Astrocyte of the cerebellum (primary cell): Measurements from ENCODE around the gene EPDR1.
A peak's percentile ranks its signal among the peaks of the same experiment; 100 is the strongest.
"Not testable (repeated sequence)": the region's sequence is repeated elsewhere in the genome, so short reads cannot be mapped to it uniquely, and the experiment has no call there.

Experiments used
- DNase-seq: peaks from one replicate; pipeline ENCODE4 v3.0.0-alpha.2; 2011; ENCODE audit warnings: low read depth
- H3K4me3 ChIP-seq: 2 replicates; pipeline ENCODE4 v1.5.1; 2011; ENCODE audit warnings: mild to moderate bottlenecking, low read depth, low read length, moderate library complexity
- in situ Hi-C: cut with HindIII; loops from 2 replicates; pipeline ENCODE4 v1.10.0; 2017; ENCODE audit warnings: low sequenced_read_pairs
- TF ChIP-seq, protein P1 (sequence below): IDR thresholded peaks from 2 replicates; pipeline ENCODE4 v1.5.1; 2012; ENCODE audit warnings: low read length, low read depth, moderate library complexity, mild to moderate bottlenecking; ENCODE audit errors: missing control alignments

Gene EPDR1

DNA sequence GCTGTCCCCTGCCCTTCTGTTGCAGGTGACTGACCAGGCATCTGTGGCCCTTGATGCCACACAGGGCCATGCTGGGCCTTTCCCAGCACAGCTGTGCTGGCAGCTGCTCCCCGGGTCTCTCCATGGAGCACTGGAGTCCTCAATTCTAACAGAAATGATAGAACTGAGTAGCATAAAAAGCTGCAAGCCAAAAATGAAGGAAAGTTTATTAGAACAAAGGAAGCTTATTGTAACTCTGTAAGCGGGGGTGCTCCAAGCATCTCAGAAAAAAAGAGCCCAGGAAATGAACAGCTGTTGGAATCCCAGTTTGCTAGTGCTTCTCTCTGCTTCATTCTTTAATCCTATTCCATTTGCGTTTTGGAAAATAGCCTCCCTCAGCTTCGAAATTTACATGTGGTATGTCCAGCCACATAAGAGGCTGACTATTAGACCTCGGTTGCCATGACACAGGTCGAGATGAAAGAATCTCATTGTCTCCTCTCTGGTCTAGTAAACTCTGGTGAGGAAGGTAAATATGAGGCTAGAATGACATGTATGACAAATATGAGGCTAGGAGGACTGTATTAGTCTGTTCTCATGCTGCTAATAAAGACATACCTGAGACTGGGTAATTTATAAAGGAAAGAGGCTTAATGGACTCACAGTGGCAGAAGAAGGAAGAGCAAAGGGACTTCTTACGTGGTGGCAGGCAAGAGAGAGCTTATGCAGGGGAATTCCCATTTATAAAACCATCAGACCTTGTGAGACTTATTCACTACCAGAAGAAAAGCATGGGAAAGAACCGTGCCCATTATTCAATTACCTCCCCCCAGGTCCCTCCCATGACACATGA lies 23.7 kb downstream of the EPDR1 start:
- no peak for DNase-seq
- no peak overlapping the region for H3K4me3 ChIP-seq
- in situ Hi-C loops, result no loop called here
- TF ChIP-seq, protein P1, sequence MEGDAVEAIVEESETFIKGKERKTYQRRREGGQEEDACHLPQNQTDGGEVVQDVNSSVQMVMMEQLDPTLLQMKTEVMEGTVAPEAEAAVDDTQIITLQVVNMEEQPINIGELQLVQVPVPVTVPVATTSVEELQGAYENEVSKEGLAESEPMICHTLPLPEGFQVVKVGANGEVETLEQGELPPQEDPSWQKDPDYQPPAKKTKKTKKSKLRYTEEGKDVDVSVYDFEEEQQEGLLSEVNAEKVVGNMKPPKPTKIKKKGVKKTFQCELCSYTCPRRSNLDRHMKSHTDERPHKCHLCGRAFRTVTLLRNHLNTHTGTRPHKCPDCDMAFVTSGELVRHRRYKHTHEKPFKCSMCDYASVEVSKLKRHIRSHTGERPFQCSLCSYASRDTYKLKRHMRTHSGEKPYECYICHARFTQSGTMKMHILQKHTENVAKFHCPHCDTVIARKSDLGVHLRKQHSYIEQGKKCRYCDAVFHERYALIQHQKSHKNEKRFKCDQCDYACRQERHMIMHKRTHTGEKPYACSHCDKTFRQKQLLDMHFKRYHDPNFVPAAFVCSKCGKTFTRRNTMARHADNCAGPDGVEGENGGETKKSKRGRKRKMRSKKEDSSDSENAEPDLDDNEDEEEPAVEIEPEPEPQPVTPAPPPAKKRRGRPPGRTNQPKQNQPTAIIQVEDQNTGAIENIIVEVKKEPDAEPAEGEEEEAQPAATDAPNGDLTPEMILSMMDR, result no peak

DNA sequence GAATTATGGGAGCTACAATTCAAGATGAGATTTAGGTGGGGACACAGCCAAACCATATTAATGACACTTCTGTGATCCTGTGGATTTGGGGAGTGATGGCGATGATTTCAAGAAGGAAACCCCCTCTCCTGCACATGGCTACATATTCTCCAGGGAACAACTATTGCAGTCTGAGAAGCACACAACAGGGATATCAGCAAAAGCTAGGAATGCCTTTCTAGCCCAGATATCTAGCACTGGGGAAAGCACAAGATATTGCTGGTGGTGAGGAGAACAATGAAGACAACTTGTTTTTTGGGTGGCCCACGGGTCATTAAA lies 24.3 kb downstream of the EPDR1 start:
- TF ChIP-seq, protein P1, result no peak
- H3K4me3 ChIP-seq, result no peak overlapping the region
- DNase-seq, result no peak
- in situ Hi-C loops, result no loop called here

DNA sequence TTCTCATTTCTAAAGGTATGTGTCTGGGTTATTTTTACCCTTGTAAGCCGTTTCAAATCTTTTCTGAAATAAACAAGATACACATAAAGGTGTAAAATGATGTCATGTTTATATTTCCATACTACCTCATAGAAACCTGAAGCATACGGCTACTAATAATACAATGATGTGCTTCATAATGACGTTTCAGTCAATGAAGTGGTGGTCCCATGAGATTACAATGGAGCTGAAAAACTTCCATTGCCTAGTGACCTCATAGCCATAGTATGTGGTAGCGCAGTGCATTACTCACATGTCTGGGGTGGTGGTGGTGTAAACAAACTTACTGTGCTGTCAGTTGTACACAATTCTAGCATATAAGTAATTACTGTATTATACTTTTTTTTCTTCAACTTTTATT lies 24.9 kb downstream of the EPDR1 start:
- H3K4me3 ChIP-seq, result no peak overlapping the region
- TF ChIP-seq, protein P1, result no peak
- peak; percentile 43 for DNase-seq
- in situ Hi-C loops, result no loop called here

DNA sequence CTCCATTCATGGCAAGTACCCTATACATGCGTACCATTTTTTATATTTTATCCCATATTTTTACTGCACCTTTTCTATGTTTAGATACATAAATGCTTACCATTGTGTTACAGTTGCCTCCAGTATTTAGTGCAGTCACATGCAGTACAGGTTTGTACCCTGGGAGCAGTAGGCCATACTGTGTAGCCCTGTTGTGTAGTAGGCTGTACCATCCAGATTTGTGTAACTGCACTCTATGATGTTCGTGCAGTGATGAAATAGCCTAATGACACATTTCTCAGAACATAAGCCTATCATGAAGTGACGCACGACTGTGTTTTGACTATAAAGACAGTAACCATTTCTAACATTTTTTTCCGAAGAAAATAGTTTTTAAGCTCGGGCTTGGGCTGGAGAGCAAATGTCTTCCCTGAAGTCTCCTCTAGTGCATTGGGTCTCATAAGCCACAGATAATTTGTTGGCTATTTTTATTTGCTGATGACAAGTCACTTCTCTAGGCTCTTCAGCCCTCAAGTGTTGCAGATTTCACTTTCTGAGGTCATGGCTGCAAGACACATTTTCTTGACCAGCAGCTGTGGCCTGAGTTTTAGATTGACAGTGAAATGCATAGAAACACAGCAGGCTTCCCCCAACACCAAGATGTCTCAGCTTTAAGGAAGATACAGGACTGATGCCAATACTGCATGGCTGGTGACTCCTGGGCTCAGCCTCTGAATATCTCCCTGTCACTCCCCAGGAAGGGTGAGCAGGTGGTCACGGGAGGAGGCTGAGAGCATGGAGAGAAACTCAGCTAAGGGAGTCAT lies 26.9 kb downstream of the EPDR1 start:
- in situ Hi-C loops, result no loop called here
- no peak for DNase-seq
- TF ChIP-seq, protein P1, result no peak
- no peak overlapping the region for H3K4me3 ChIP-seq

DNA sequence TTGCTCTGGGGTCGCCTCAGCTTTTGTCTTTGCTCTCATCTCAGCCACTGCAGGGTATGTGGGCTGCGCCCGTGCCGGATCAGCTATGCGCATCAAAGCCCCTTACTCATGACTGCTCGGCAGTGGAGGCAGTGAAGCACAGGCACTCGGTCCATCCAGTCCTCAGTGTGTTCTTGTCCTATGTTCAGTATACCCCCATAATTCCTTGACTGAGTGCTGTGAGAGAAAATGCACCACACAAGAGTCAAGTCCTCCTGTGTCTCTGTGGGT lies 27.4 kb downstream of the EPDR1 start:
- in situ Hi-C loops, result no loop called here
- H3K4me3 ChIP-seq, result no peak overlapping the region
- TF ChIP-seq, protein P1, result no peak
- DNase-seq, result no peak

DNA sequence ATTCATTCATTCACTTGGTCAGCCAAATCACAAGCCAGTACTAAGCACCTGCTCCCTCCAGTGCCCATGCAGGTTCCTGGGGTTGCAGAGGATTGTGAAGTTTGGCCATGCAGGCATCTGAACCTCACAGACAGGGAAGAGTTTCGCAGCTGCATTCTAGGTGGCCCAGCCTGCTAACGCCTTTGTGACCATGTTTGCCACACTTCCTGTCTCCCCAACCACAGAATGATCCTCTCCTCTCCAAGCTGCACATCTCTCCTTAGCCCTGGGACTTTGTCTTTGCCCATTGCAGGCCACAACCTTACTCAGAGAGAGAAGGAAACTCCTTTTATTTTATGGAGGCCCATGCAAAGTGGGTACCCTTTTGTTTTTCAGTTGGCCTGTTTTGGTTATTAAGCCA lies 31.8 kb downstream of the EPDR1 start:
- in situ Hi-C loops, result no loop called here
- TF ChIP-seq, protein P1, result no peak
- no peak overlapping the region for H3K4me3 ChIP-seq
- DNase-seq, result no peak

DNA sequence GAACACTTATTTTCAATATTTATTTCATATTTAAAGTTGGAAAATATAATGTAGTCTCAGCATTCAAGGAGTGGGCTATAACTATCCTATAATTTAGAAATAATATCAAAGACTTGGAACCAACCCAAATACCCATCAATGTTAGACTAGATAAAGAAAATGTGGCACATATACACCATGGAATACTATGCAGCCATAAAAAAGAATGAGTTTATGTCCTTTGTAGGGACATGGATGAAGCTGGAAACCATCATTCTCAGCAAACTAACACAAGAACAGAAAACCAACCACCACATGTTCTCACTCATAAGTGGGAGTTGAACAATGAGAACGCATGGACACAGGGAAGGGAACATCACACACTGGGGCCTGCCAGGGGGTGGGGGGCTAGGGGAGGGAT lies 33.8 kb downstream of the EPDR1 start:
- DNase-seq, in situ Hi-C loops: not testable (repeated sequence)

More for the DNA sequence above, 33.8 kb downstream of the EPDR1 start:
- H3K4me3 ChIP-seq, result not testable (repeated sequence)
